ENCODE measurements around the gene HORMAD1. TPM values are rescaled to one million over a fixed set of nuclear protein-coding genes. Genes with fewer than 3 reads are reported as not detected.

The HORMAD1 gene
- total and polyA plus RNA-seq, 2 of the 8 experiments (the other 6 are each of a cell fraction or from before 2014, with no cell fraction given): not detected

GRCh38 chr1:150764617-150765101, 44.0 kb upstream of the HORMAD1 start:
- H3K4me1 ChIP-seq (replicated peaks in 1 of 4; ENCODE audit: control insufficient read depth in 3 of 4, insufficient read depth in 4 of 4, low read length in 3 of 4): no peaks in the 10 kb centered on the region
- no peak overlapping the region for H2AK5ac ChIP-seq (ENCODE audit: low read depth, low read length)
- peaks cover 0 to 5% of the 10 kb centered on the region in 2 experiments; a peak in 1 of 4 replicates for H3K9me3 ChIP-seq (ENCODE audit: insufficient read depth in 2 of 2, low read depth in 1 of 2, low read length in 1 of 2)
- no peak overlapping the region for H2BK120ac ChIP-seq (replicated peaks; ENCODE audit: low read depth, low read length)
- H2BK20ac ChIP-seq (ENCODE audit: low read length): no peak overlapping the region
- no peak overlapping the region for H3K4me2 ChIP-seq (ENCODE audit: insufficient read depth in 1 of 2, low read depth in 2 of 2, low read length in 2 of 2)
- H4K5ac ChIP-seq (ENCODE audit: insufficient read length, low read depth, low read length): no peak overlapping the region
- no peak overlapping the region for H3K4ac ChIP-seq (replicated peaks; ENCODE audit: insufficient read length, low read depth, low read length)
- CTCF ChIA-PET (ENCODE audit: partially characterized antibody): interaction anchor here (1.7 kb wide), 1 partner anchor 49 kb away, joined by 5 read pairs; no protein-coding TSS in a partner anchor
- H3K56ac ChIP-seq (replicated peaks; ENCODE audit: insufficient read length, low read depth, low read length): no peak overlapping the region
- H3K27ac ChIP-seq (ENCODE audit: low read depth, low read length): no peak overlapping the region
- no peaks in the 10 kb centered on the region for H4K20me1 ChIP-seq (replicated peaks in 1 of 2; ENCODE audit: control insufficient read depth in 1 of 2, insufficient read depth in 2 of 2, low read length in 2 of 2)
- H2AFZ ChIP-seq (ENCODE audit: low read length): no peak overlapping the region
- no peaks in the 10 kb centered on the region for H3K27me3 ChIP-seq (replicated peaks in 1 of 4; ENCODE audit: control insufficient read depth in 3 of 4, extremely low read depth in 1 of 4, insufficient read depth in 3 of 4, low read length in 3 of 4)
- no peaks in the 10 kb centered on the region for H3K79me1 ChIP-seq (ENCODE audit: low read depth, low read length)
- no peaks in the 10 kb centered on the region for H3K79me2 ChIP-seq (ENCODE audit: control insufficient read depth in 1 of 2, insufficient read depth in 2 of 2, low read length in 2 of 2)
- WGBS, 2 experiments (ENCODE audit: extremely low coverage in 1 of 2, insufficient coverage in 1 of 2, insufficient read length in 1 of 2, insufficient replicate concordance in 2 of 2, low coverage in 1 of 2, low lambda C conversion rate in 2 of 2, missing lambda C conversion rate in 1 of 2): 91% methylated on average over 2 of the region's 2 CpGs; no CpG with 5 or more reads in 1 of the 2 experiments
- no peak for FAIRE-seq
- H3K36me3 ChIP-seq (ENCODE audit: control insufficient read depth in 2 of 4, insufficient read depth in 4 of 4, low read length in 3 of 4): no peaks in the 10 kb centered on the region
- no peaks in the 10 kb centered on the region; the same call in 1 of the 2 replicates for H3K23me2 ChIP-seq (ENCODE audit: low read depth, low read length)
- H2BK15ac ChIP-seq (ENCODE audit: low read length): no peak overlapping the region
- no peak overlapping the region for H4K8ac ChIP-seq (ENCODE audit: extremely low read depth, insufficient read depth, low read length)
- H3K9ac ChIP-seq (replicated peaks in 1 of 4; ENCODE audit: extremely low read depth in 1 of 4, low read depth in 3 of 4, low read length in 3 of 4): no peak overlapping the region
- H2BK5ac ChIP-seq (ENCODE audit: low read depth, low read length): no peak overlapping the region
- H3K23ac ChIP-seq (ENCODE audit: insufficient read length): no peak overlapping the region
- POLR2A ChIA-PET (ENCODE audit: partially characterized antibody): interaction anchor here (1.0 kb wide), 1 partner anchor 11 kb away, joined by 6 read pairs; no protein-coding TSS in a partner anchor
- H3K18ac ChIP-seq (ENCODE audit: extremely low read depth, low read length): no peak overlapping the region
- H4K91ac ChIP-seq (replicated peaks; ENCODE audit: insufficient read length, low read length): no peak overlapping the region
- DNase-seq (ENCODE audit: low read depth in 1 of 2, low spot score in 2 of 2): no peak
- no peak overlapping the region for H2BK12ac ChIP-seq (ENCODE audit: low read depth, low read length)
- no peak overlapping the region for H3K4me3 ChIP-seq (ENCODE audit: extremely low read depth in 1 of 4, insufficient read depth in 2 of 4, low read depth in 3 of 4, low read length in 4 of 4)
- no peak overlapping the region for H3K14ac ChIP-seq (ENCODE audit: insufficient read length)
- TF ChIP-seq MAX (IDR thresholded peaks at IDR 0.05) (no peak), CTCF (IDR thresholded peaks at IDR 0.05; ENCODE audit: control extremely low read depth in 1 of 3, insufficient read depth in 1 of 3, low read depth in 1 of 3, low read length in 3 of 3) (no peak)

All from H1 (cell line).